NCI-H524 (cell line): ENCODE measurements around the gene LRP1B.

Source experiments
- DNase-seq, 2 experiments: peaks; one replicate each; lab custom pipeline; 2025; lab: John Stamatoyannopoulos, UW

Gene LRP1B

DNA sequence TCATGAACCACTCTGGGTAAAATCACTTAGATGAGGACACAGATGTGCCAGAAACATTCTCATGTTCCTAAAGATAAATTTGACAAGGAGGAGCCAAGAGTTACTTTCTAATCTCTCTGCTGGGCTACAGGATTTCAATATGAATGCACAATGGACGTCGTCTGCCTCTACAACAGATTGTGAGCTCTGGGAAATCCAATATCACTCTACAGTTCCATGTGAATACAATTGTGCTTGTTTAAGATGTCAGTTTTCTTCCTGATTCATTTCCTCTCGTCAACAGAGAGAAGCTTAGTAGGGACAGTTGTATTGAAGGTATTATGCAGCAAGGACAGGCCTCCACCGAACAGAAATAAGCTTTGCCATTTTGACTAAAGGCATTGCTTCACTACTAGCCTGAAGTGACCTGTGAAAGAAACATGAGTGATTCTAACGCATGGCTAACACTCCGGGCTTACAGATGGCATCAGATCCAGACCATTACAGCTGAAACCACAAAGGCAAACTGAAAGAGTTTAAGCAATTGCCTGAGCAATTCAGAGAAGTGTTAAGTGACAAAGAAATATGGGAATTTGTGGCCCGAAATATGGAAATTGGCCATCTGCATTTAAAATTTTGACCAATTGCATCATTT lies 1591.5 kb downstream of the LRP1B start:
- DNase-seq = no peak

DNA sequence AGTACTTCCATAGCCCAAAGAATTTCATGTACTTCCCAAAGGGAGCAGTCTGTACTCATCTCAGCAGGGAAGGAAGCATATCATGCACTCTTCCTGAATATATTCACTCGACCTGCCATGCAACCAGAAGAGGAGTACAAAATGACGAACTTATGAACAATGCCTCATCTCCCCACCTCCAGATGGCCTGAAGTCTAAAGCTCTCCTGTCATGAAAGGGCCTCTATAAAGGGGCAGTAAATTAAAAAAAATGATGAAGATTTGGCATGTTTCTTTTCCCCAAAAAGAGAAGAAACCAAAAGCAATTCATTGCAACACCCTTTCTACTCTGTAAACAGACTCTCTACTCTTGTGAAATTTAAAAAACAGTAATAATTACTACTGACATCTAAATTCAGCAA lies 1601.1 kb downstream of the LRP1B start:
- no peak for DNase-seq

DNA sequence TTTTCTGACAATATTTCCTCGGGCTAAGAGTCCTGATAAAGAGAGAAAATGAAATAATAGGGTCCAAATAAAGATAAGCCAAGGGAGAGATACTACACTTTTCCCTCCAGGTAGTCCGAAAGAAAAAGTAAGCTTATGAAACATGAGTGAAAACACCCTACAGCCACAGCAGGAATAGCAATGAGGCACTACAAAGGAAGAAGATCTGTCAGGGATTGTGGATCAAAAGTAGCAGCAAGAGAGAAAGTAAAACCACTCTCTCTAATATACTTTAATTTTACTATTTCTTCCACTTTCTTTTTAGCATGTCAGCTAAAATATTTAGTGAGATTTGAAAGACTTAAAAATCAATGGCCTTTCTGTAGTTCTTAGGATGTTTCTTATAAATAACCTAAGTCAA lies 1601.8 kb downstream of the LRP1B start:
- DNase-seq = no peak

DNA sequence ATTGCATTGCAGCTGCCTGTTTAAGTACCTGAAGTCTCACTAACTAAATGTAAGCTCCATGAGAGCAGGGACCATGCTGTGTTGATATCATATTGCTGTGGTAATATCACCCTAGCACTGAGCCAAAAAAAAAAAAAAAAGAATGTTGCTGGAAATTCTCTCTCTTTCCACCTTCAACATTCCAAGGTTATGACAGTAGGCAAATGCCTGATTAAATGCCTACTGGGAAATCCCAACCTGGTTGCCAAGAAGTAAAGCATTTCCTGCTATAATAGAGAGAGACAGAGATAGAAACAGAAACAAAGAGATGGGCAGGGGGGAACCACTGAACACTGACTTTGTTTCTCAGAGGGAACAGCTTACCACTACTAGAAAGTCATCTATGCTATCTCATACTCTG lies 1604.2 kb downstream of the LRP1B start:
- DNase-seq = no peak

DNA sequence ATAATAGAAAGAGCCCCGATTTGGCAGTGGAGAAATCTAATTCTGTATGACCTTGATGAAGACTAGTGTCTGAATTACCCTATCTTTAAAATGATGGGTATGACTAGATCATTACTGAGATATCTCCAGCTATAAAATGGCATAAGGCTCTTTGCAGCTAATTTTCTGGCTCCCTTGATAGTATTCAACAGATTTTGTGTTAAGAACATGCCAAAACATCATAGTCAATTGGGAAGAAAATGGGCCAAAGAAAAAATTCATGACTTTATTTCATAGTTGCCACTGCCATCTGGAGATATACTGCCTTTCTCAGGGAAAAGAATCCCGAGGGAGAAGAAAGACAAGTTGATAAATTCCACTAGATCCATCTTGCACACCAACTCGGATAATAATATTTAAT lies 1618.7 kb downstream of the LRP1B start:
- no peak for DNase-seq

DNA sequence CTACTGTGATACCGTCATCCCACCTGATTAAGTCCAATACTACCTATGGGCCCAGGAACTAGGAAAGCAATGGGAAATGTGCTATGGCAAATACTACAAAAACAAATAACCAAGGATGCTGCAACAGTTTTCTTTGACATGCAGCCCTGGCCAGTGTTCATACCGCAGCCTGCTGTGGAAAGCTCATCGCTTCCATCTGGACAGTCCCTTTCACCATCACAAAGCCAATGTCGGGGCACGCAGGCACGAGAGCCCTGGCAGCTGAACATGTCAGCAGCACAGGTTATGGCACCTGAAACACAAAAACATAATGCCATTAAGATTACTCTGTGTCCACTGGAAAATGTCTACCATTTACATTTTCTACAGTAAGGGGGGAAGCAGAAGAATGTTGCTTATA lies 1621.1 kb downstream of the LRP1B start:
- DNase-seq = no peak

DNA sequence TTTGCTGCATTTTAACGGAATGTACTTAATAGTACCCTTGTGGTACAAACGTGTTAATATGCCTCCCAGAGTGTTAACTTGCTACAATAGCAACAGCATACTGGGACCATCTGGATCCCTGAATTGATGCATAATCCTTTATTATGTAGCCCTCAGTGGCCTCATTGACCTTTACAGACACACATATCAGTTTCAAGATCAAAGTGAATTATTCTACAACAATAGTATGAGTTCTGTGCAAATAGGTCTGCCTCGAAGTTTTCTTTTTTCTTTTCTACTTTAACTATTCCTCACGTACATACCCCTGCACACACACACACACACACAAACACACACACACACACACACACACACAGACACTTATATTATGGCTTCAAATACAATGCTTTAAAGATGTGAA lies 1622.1 kb downstream of the LRP1B start:
- DNase-seq = peak; percentile 58 to 85

DNA sequence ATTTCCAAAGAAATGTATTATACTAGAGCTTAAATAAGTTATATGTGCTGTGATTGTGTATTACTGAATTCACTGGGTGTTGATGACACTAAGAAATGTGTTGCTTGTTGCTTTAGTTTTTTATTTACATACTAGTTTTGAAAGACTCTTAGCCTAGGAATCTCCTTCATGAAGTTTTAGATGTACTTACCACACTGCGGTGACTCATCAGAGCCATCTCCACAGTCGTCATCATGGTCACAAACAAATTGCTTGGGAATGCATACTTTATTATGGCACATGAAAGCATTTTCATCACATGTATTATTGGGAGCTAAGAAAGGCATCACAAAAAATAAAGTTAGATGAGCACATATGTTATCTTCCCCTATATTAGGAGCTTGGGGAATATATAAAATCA lies 1624.2 kb downstream of the LRP1B start:
- DNase-seq = no peak

DNA sequence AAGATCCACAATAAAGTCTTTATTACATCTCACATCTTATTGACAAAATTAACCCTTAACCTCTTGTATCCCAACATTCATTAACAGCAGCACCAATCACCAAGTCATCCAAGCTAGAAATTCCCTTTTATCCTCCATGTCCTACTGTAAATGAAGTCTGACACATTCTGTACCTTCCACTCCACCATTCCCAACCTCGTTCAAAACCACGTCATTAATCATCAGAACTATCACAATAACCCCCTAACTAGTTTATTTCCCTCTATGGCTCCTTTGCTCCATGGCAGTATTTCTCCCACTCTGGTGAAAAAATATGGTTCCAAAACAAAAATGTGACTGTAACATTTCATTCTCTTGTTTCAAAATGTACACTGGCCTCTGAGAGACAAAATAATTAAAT lies 1626.2 kb downstream of the LRP1B start:
- DNase-seq = no peak

DNA sequence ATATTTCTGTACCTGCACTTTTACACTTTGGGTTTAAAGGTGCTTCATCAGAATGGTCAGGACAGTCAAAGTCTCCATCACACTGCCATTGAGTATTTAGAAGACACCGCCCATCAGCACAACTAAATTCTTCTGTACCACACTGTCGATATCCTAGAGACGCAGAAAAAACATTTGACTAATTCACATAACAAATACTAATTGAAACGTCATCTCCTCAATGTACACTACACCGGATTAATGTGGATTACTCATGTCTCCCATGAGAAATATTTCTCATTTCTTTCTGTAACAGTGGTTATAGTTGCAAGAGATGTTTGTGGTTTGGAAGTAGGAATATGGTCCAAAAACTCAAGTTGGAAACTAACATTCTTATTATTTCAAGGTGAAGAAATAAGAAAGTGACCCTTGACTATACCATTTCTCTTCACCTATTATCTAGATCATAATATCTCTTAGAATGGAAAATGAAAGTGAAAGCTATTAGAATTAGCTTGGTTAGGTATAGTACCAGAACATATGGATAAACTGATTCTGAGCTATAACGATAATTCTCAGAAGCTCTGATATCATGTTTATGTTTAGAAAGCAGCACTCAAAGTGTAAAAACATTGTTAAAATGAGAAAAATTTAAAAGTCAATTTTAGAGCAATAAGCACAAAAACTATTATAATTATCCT lies 1627.7 kb downstream of the LRP1B start:
- DNase-seq = no peak

DNA sequence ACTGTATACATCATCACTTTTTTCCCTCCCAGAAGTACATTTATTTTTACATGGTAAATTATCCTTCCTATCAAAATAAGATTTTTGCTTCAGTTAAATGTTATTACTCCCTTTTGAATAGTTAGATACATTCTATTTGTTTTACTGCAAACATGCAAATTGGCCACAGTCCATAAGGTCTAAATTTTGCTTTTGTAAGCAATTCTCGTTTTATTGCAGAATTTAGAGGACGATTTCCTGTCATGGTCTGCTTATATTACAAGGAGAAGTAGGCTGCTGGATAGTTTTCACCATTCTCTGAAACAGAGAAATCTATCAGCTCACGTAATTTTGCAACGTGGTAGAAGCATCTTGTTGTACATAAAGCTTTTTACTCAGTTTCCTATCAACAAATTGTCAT lies 1632.5 kb downstream of the LRP1B start:
- no peak for DNase-seq

DNA sequence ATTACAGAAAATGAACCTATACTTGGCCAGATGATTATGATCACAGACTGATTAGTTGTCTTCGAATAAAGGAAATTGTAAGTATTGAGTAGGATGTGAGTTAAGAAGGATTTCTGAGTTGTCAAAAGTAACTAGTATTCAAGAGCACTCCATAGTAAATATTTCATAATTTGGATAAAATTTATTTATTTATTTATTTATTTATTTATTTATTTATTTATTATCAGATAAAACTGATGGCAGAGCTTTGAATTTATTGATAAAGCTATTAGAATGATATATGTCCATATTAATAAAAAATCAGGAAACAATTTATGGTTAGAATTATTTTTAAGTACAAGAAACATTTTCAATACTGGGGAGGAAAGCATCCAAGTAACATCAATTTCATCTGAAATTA lies 1634.1 kb downstream of the LRP1B start:
- DNase-seq = no peak

DNA sequence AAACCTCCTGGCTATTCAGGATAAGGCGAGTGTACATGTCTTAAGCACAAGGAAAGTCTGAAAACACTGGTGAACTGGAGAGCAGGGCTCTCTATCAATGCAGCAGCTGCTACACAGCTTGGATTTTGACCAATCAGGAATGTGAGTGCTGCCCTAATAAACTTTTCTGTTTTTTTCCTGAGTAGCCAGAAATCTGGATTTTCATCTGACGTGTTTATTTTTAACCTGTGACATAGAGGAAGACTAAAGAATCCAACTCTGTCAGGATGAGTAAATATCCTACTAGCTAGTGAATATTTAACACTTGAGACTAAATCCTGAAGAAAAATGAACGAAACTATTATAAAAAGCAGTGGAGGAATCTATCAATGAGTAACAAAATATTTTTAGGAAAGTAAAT lies 1638.9 kb downstream of the LRP1B start:
- DNase-seq = no peak

DNA sequence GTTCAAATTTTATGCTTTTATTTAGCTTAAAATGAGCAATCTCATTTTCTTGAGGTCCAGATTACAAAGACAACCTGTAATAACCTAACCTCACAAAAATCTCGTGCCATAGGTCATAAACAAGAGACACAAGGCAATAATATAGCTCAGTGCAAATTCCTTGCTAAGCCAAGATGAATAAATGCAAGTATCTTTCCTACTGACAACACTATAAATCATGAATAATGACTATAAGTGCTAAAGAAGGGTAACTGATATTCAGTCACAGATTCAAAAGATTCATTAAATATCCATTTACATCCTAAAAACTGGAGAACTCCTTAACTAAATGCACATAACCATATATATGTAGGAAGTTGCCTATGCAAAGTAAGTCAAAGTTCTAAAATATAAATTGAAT lies 1641.6 kb downstream of the LRP1B start:
- no peak for DNase-seq

DNA sequence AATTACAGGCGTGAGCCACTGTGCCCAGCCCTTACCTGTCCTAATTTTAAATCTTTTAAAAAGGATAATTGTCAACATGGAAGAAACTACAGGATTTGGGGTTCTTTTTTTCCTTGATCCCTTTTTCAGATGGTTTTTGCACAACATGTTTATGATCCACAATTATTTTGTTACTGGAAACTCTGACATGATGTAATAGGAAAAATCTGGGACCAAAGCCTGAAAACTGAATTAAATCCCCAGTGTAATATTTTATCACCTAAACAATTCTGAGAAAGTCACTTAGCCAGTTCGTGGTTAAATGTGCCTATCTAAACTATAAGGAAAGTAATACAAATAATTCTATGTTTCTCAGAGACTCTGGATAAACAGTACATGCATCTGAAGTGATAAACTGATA lies 1649.7 kb downstream of the LRP1B start:
- no peak for DNase-seq

DNA sequence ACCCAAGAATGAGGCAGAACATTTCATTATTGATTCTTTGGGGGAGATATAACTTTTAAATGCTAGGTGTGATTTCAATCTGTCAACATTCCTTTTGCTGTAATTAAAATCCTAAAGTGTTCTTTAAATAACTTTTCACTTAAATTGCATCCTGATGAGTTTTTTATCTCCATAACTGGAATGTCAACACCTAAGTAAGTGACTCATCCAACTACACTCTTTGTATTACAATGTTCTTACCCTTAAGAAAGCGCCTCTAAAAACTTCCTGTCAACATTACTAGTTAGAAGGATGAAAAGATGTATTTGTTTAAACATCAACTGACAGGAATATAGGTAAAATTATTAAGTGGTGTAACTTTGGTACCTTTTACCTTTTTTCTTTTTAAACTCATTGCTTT lies 1657.0 kb downstream of the LRP1B start:
- DNase-seq = no peak

DNA sequence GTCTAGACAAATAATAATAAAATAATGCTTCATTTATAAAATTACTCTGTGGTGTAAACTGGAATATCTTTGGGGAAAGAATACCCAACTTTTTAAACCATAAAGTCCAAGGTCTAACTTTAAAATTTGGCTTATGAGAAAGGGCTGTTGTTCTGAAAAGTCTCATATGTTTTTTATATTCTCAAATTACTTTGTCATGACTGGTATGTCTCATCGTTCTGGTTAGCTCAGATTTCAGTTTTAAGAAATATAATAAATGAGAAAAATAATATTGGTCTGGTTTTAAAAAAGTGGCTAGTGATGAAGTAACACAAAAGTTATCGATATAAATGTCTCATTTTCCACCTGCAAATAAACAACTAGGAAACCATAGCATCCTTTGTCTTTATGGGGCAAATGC lies 1658.1 kb downstream of the LRP1B start:
- no peak for DNase-seq

DNA sequence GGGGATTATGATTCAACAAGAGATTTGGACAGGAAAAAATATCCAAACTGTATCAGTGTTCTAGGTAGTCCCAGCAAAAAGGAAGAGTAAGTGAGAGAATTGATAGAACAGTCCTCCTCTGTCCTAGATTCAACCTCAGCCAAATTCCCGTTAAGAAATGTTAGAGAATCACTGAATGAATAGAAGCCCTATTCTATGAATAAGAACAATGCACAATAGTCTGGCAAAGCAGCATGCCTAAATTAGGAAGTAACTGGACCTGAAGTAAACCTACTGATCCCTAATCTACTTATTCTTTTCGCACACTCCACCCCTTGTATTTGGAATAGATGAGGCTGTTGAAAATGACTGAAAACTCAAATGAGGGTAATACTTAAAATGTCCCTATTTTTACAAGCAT lies 1665.5 kb downstream of the LRP1B start:
- DNase-seq = no peak

DNA sequence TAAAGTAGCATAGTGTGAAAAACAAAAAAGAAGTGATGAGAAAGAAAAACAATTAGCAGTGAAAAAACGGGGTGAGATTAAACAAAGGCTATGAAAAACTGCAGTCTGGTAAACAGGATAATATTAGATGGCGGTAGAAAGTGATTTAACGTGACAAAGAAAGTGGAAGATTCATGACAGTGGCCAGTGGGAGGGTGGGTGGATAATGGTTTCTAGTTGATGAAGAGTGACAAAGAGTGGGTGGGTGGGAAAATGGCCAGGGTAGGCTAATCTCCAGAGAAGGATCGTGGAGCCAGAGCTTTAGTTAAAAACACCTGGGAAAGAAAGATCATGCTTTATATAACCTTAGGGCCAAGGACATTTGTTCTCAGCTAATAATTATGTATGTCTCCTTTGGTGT lies 1667.8 kb downstream of the LRP1B start:
- DNase-seq = no peak

DNA sequence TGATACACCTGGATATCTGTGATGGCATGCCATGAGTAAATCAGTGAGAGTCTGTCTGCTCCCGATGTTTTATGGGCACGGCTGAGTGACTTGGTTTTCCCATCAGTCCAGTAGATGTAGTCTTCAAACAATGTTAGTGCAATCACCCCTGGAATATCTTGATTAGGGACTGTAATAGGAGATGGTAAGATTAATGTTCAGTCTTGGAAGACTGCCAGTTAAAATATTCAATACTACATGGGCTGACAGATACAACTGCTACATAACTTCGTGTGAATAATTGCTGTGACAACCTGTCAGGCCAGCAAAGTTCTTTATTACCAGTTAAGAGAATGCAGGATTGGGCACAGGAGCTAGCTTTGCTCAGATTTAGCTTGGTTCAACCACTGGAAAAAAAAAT lies 1673.3 kb downstream of the LRP1B start:
- DNase-seq = peak; percentile 8 to 66

DNA sequence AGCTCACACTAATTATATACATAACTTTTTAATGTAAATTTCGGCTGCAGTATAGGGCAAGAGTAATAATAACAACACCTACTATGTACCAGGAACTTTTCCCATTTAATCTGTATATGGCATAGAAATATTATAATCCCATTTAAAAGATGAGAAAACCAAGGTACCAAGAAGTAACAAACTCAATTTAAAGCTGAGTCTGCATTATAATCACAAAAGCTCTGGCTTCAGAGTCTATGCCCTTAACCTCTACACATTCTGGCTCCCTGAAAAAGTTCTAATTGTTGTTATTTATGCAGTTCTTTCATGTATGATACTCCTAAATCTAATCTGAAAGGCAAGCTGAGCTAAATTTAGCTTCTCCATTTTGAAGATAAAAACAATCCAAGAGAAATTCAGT lies 1675.5 kb downstream of the LRP1B start:
- DNase-seq = no peak

DNA sequence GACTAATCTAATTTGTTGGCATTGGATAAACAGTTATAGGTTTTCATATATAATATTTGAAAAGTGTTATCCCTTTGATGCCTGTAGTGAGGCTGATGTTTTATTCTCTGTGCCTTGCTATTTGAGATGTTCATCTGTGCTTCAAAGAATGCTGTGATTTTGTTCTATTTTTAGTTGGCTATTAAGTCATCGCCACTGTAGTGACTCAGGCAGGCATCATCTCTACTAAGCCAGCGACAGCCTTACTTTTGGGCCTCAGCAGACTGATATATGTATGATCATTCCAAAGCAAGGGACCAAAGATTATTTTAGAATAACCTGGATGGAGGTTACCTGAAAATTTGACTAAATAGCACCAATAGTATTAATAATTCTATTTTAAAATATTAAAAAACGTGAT lies 1676.1 kb downstream of the LRP1B start:
- no peak for DNase-seq

DNA sequence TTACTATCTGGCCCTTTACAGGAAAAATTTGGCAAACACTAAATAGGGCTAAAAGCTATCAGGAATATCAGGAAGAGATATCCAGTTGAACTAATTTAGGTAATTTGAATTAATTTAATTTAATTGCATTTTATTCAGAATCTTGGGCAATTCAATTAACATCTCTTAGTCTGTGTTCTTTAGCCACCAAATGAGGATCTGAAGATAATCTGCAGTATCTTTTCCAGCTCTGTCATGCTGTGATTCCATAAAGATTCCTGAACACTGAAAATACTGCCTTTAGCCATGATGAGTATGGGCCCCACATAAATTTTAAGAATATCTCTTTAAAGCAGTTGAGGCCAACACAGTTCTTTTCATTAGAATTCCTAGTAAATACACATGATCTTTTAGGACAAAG lies 1679.5 kb downstream of the LRP1B start:
- DNase-seq = no peak

DNA sequence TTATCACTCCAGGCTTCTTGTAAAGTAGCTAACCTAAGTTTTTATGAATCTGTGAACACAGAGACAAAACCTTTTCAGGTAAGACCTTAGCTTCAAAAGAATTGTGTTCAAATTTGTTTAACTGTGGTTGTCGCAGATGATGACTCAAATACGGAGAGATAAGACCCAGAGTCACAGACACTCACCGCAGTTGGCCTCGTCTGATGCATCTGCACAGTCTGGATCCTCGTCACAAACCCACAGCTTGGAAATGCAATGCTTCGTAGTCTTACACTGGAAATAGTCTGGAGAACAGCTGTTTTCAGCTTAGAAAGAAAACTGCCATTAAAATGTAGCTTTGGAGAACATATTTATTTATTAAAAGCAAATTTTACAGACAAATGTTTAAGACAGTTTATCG lies 1688.5 kb downstream of the LRP1B start:
- DNase-seq = no peak
